Measurements from ENCODE around the gene GRIK3.
"Not testable (repeated sequence)": the region's sequence is repeated elsewhere in the genome, so short reads cannot be mapped to it uniquely, and the experiment has no call there.

DNA sequence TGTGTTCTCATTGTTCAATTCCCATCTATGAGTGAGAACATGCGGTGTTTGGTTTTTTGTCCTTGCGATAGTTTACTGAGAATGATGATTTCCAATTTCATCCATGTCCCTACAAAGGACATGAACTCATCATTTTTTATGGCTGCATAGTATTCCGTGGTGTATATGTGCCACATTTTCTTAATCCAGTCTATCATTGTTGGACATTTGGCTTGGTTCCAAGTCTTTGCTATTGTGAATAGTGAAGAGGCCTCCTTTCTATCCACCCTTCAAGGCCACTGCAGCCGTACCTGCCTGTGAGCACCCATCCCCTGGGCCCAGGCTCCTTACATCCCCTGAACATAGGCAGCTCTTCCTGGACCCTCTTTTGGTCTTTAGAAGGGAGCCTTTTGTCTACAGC is 266.9 kb downstream of the GRIK3 start:
- TF ChIP-seq, protein P1, sequence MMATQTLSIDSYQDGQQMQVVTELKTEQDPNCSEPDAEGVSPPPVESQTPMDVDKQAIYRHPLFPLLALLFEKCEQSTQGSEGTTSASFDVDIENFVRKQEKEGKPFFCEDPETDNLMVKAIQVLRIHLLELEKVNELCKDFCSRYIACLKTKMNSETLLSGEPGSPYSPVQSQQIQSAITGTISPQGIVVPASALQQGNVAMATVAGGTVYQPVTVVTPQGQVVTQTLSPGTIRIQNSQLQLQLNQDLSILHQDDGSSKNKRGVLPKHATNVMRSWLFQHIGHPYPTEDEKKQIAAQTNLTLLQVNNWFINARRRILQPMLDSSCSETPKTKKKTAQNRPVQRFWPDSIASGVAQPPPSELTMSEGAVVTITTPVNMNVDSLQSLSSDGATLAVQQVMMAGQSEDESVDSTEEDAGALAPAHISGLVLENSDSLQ (IDR thresholded peaks at IDR 0.05), result not testable (repeated sequence)
- TF ChIP-seq ARNT (IDR thresholded peaks at IDR 0.05); ZNF384 (IDR thresholded peaks at IDR 0.05); ELF4 (IDR thresholded peaks at IDR 0.05); SP1 (IDR thresholded peaks at IDR 0.05); FOXK2 (IDR thresholded peaks at IDR 0.05); FOXA1 (IDR thresholded peaks at IDR 0.05); LEF1 (IDR thresholded peaks at IDR 0.05; ENCODE audit: borderline replicate concordance); FOXM1 (IDR thresholded peaks at IDR 0.05; ENCODE audit: borderline replicate concordance); BHLHE40 (IDR thresholded peaks at IDR 0.05; ENCODE audit: borderline replicate concordance): not testable (repeated sequence)

All from HEK293T (cell line).